Fibroblast of upper back skin (primary cell): ENCODE data around the gene INVS.
"Not testable (repeated sequence)": the region's sequence is repeated elsewhere in the genome, so short reads cannot be mapped to it uniquely, and the experiment has no call there.

Source experiments
- DNase-seq: peaks from one replicate; pipeline ENCODE4 v3.0.0-alpha.2; 2013

The INVS gene

GRCh38 chr9:100284247-100284646, 185.2 kb downstream of the INVS start:
- no peak for DNase-seq

- no peak for DNase-seq
These were observed 186.0 kb downstream of the INVS start for GRCh38 chr9:100285080-100285479.

- DNase-seq: no peak
These were observed 186.6 kb downstream of the INVS start for GRCh38 chr9:100285601-100286000.

GRCh38 chr9:100286257-100286656, 187.2 kb downstream of the INVS start:
- no peak for DNase-seq

GRCh38 chr9:100287186-100287585, 188.1 kb downstream of the INVS start:
- DNase-seq: no peak

GRCh38 chr9:100290714-100291113, 191.7 kb downstream of the INVS start:
- no peak for DNase-seq

- no peak for DNase-seq
These were observed 193.4 kb downstream of the INVS start for GRCh38 chr9:100292414-100292813.

GRCh38 chr9:100294341-100294740, 195.3 kb downstream of the INVS start:
- DNase-seq: no peak

- DNase-seq: no peak
These were observed 195.8 kb downstream of the INVS start for GRCh38 chr9:100294806-100295205.

- no peak for DNase-seq
These were observed 196.2 kb downstream of the INVS start for GRCh38 chr9:100295240-100295639.

GRCh38 chr9:100296407-100296806, 197.4 kb downstream of the INVS start:
- no peak for DNase-seq

- no peak for DNase-seq
These were observed 199.3 kb downstream of the INVS start for GRCh38 chr9:100298378-100298777.

GRCh38 chr9:100303747-100304146, 204.7 kb downstream of the INVS start:
- peak; percentile 30 for DNase-seq

GRCh38 chr9:100306283-100306682, 207.2 kb downstream of the INVS start:
- DNase-seq: no peak

- no peak for DNase-seq
These were observed 208.0 kb downstream of the INVS start for GRCh38 chr9:100307080-100307479.

- DNase-seq: no peak
These were observed 210.0 kb downstream of the INVS start for GRCh38 chr9:100308965-100309564.

- DNase-seq: peak; percentile 56
These were observed 210.9 kb downstream of the INVS start for GRCh38 chr9:100309992-100310391.

- no peak for DNase-seq
These were observed 216.5 kb downstream of the INVS start for GRCh38 chr9:100315561-100315960.

GRCh38 chr9:100317706-100318105, 218.7 kb downstream of the INVS start:
- peak; percentile 41 for DNase-seq

GRCh38 chr9:100322954-100323536, 224.0 kb downstream of the INVS start:
- peak; percentile 44 for DNase-seq

- DNase-seq: peak; percentile 54
These were observed 225.7 kb downstream of the INVS start for GRCh38 chr9:100324594-100325200.

GRCh38 chr9:100338736-100339135, 239.7 kb downstream of the INVS start:
- not testable (repeated sequence) for DNase-seq

- DNase-seq: no peak
These were observed 241.2 kb downstream of the INVS start for GRCh38 chr9:100340224-100340623.

GRCh38 chr9:100341889-100342288, 242.8 kb downstream of the INVS start:
- DNase-seq: no peak

- DNase-seq: peak; percentile 29
These were observed 247.8 kb downstream of the INVS start for GRCh38 chr9:100346836-100347235.
